HEK293T (cell line): Measurements from ENCODE around the gene PSMD9.

ENCODE experiments used
- ELF4 ChIP-seq: fragments of 450-650 bp; IDR thresholded peaks from 2 replicates; pipeline ENCODE4 v1.6.1; 2017; ENCODE audit warnings: antibody characterized with exemption
- FOXM1 ChIP-seq: fragments of 450-650 bp; IDR thresholded peaks from 2 replicates; pipeline ENCODE4 v1.6.1; 2017; ENCODE audit warnings: mild to moderate bottlenecking, borderline replicate concordance
- SP1 ChIP-seq: fragments of 450-650 bp; IDR thresholded peaks from 2 replicates; pipeline ENCODE4 v1.6.1; 2017

GRCh38 chr12:121860257-121860656 lies 28.3 kb upstream of the PSMD9 start:
- TF ChIP-seq SP1 (no peak), ELF4 (no peak), FOXM1 (no peak)
